GM23338 (cell line): ENCODE data around the gene TLR3. TPM values are rescaled to one million over a fixed set of nuclear protein-coding genes. Genes with fewer than 3 reads are reported as not detected.
A peak's percentile ranks its signal among the peaks of the same experiment; 100 is the strongest.

Source experiments
- ATAC-seq: fragments of 200-7000 bp; cut with Tn5 transposase; 3 replicates; pipeline ENCODE4 v1.9.1; 2020
- DNase-seq: peaks from one replicate; pipeline ENCODE4 v3.0.0-alpha.2; 2015; ENCODE audit warnings: low spot score
- H2AFZ ChIP-seq: fragments of 200-600 bp; sonication (generic); 2 replicates; pipeline ENCODE4 v1.8.0; 2016; ENCODE audit warnings: antibody characterized with exemption, mild to moderate bottlenecking, moderate library complexity
- H3F3A ChIP-seq: fragments of 200-600 bp; sonication (generic); replicated peaks from 2 replicates; pipeline ENCODE4 v1.8.0; 2017; ENCODE audit warnings: antibody characterized with exemption, mixed run types, low read depth
- H3K27ac ChIP-seq: fragments of 200-600 bp; sonication (generic); 2 replicates; pipeline ENCODE4 v1.6.1; 2016; ENCODE audit warnings: low read depth
- H3K27me3 ChIP-seq: fragments of 200-600 bp; sonication (generic); 2 replicates; pipeline ENCODE4 v1.8.0; 2016; ENCODE audit warnings: mild to moderate bottlenecking, mixed run types, moderate library complexity; ENCODE audit not compliant: insufficient read depth
- H3K36me3 ChIP-seq: fragments of 200-600 bp; sonication (generic); 2 replicates; pipeline ENCODE4 v1.8.0; 2016; ENCODE audit warnings: mild to moderate bottlenecking; ENCODE audit not compliant: insufficient read depth
- H3K4me1 ChIP-seq: fragments of 200-600 bp; sonication (generic); 2 replicates; pipeline ENCODE4 v1.8.0; 2016; ENCODE audit warnings: mild to moderate bottlenecking, moderate library complexity; ENCODE audit not compliant: insufficient read depth
- H3K4me2 ChIP-seq: fragments of 200-600 bp; sonication (generic); 2 replicates; pipeline ENCODE4 v1.7.1; 2017; ENCODE audit warnings: mixed run types
- H3K4me3 ChIP-seq: fragments of 200-600 bp; sonication (generic); 2 replicates; pipeline ENCODE4 v1.6.1; 2016; ENCODE audit warnings: mixed run types
- H3K79me2 ChIP-seq: fragments of 200-600 bp; sonication (generic); replicated peaks from 2 replicates; pipeline ENCODE4 v1.8.0; 2017; ENCODE audit warnings: mild to moderate bottlenecking; ENCODE audit not compliant: insufficient read depth
- H3K9me2 ChIP-seq: fragments of 200-600 bp; sonication (generic); 2 replicates; pipeline ENCODE4 v1.8.0; 2017; ENCODE audit not compliant: insufficient read depth
- H4K20me1 ChIP-seq: fragments of 200-600 bp; sonication (generic); replicated peaks from 2 replicates; pipeline ENCODE4 v1.8.0; 2017; ENCODE audit warnings: mild to moderate bottlenecking; ENCODE audit not compliant: insufficient read depth
- H3K27ac Mint-ChIP-seq: 2 replicates; pipeline ENCODE4 v1.8.0; 2020; ENCODE audit warnings: inconsistent platforms, mild to moderate bottlenecking, moderate library complexity, mixed read lengths
- H3K27me3 Mint-ChIP-seq: 3 replicates; pipeline ENCODE4 v1.8.0; 2022; ENCODE audit warnings: low read depth, mild to moderate bottlenecking, moderate library complexity, mixed read lengths, inconsistent platforms; ENCODE audit not compliant: insufficient read depth, poor library complexity
- H3K36me3 Mint-ChIP-seq: 3 replicates; pipeline ENCODE4 v1.8.0; 2021; ENCODE audit warnings: low read depth, mild to moderate bottlenecking, inconsistent platforms, moderate library complexity, mixed read lengths
- H3K4me1 Mint-ChIP-seq: 3 replicates; pipeline ENCODE4 v1.8.0; 2020; ENCODE audit warnings: mild to moderate bottlenecking, inconsistent platforms, mixed read lengths
- H3K4me3 Mint-ChIP-seq: 3 replicates; pipeline ENCODE4 v1.8.0; 2021; ENCODE audit warnings: moderate library complexity, mild to moderate bottlenecking, inconsistent platforms, mixed read lengths
- H3K9me3 Mint-ChIP-seq: 3 replicates; pipeline ENCODE4 v1.8.0; 2020; ENCODE audit warnings: moderate library complexity, mild to moderate bottlenecking, inconsistent platforms, mixed read lengths
- CREB1 ChIP-seq: fragments of 250-450 bp; sonication (Bioruptor Pico); IDR thresholded peaks from 2 replicates; pipeline ENCODE4 v1.5.0; 2020; ENCODE audit warnings: low read depth, mild to moderate bottlenecking, moderate library complexity
- CTCF ChIP-seq, 2 experiments: fragments of 200-600 bp in 1 of 2; sonication (generic) in 1 of 2; conservative IDR thresholded peaks; 2 replicates each; pipeline versions ENCODE4 v1.5.1 to v1.6.1; 2016 to 2017; ENCODE audit warnings: antibody characterized with exemption in 2 of 2, low read depth in 2 of 2, mild to moderate bottlenecking in 2 of 2, moderate library complexity in 1 of 2
- EZH2 ChIP-seq: fragments of 200-600 bp; sonication (generic); IDR thresholded peaks from one replicate; pipeline ENCODE4 v1.8.0; 2017; ENCODE audit warnings: antibody characterized with exemption, mild to moderate bottlenecking, low read depth; ENCODE audit not compliant: unreplicated experiment
- EZH2phosphoT487 ChIP-seq: fragments of 200-600 bp; sonication (generic); IDR thresholded peaks from one replicate; pipeline ENCODE4 v1.8.1; 2018; ENCODE audit warnings: antibody characterized with exemption; ENCODE audit not compliant: unreplicated experiment
- JUNB ChIP-seq: IDR thresholded peaks from one replicate; pipeline ENCODE4 v1.6.1; 2016; ENCODE audit warnings: antibody characterized with exemption; ENCODE audit not compliant: unreplicated experiment
- NANOG ChIP-seq: IDR thresholded peaks from 2 replicates; pipeline ENCODE4 v1.6.1; 2016; ENCODE audit warnings: antibody characterized with exemption, borderline replicate concordance
- POLR2AphosphoS5 ChIP-seq: IDR thresholded peaks from 2 replicates; pipeline ENCODE4 v1.6.1; 2016; ENCODE audit warnings: antibody characterized with exemption, low read depth
- REST ChIP-seq: IDR thresholded peaks from one replicate; pipeline ENCODE4 v1.6.1; 2018; ENCODE audit warnings: antibody characterized with exemption; ENCODE audit not compliant: unreplicated experiment
- STAT1 ChIP-seq: IDR thresholded peaks from one replicate; pipeline ENCODE4 v1.6.1; 2016; ENCODE audit warnings: antibody characterized with exemption; ENCODE audit not compliant: unreplicated experiment
- ZNF114 ChIP-seq: fragments of 250-450 bp; sonication (Bioruptor Pico); IDR thresholded peaks from 2 replicates; pipeline ENCODE4 v1.5.0; 2020; ENCODE audit warnings: mild to moderate bottlenecking, moderate library complexity
- ZNF331 ChIP-seq: fragments of 250-450 bp; sonication (Bioruptor Pico); IDR thresholded peaks from 2 replicates; pipeline ENCODE4 v1.5.0; 2020; ENCODE audit warnings: low read depth, mild to moderate bottlenecking, moderate library complexity
- ZNF462 ChIP-seq: fragments of 250-450 bp; sonication (Bioruptor Pico); IDR thresholded peaks from 2 replicates; pipeline ENCODE4 v1.5.0; 2020; ENCODE audit warnings: mild to moderate bottlenecking, moderate library complexity
- polyA plus RNA-seq: library from polyadenylated mRNA; unstranded; fragments of >200 nt; fragmentation: Nextera tagmentation; extraction: Ambion mirVana; gene quantifications from 2 replicates; pipeline ENCODE4 v1.2.1, GENCODE V29; 2016
- total RNA-seq: library from RNA; depleted of rRNA; stranded (reverse); fragments of >200 nt; shearing (Covaris generic); gene quantifications from 2 replicates; pipeline ENCODE4 v1.2.3, GENCODE V29; 2014
- TF ChIP-seq, protein P1 (sequence below): IDR thresholded peaks from 2 replicates; pipeline ENCODE4 v1.6.1; 2016; ENCODE audit warnings: antibody characterized with exemption

Gene TLR3
- total and polyA plus RNA-seq, 2 experiments from 2014 or later: 0.32 to 0.38 TPM

GRCh38 chr4:186023975-186024374, 45.0 kb upstream of the TLR3 start:
- no peaks in the 10 kb centered on the region for H3K9me2 ChIP-seq
- no peak overlapping the region for H3K4me3 Mint-ChIP-seq
- peaks cover 12% of the 10 kb centered on the region for H3K4me1 ChIP-seq
- H3K4me3 ChIP-seq: no peak overlapping the region
- H4K20me1 ChIP-seq: no peaks in the 10 kb centered on the region
- H3K27me3 ChIP-seq: no peaks in the 10 kb centered on the region
- no peak overlapping the region for H3K27ac Mint-ChIP-seq
- H3K4me1 Mint-ChIP-seq: peaks cover 24% of the 10 kb centered on the region
- peaks cover 12% of the 10 kb centered on the region for H3K27me3 Mint-ChIP-seq
- no peak overlapping the region for H3K27ac ChIP-seq
- no peak overlapping the region for H3K4me2 ChIP-seq
- no peaks in the 10 kb centered on the region for H3F3A ChIP-seq
- H3K36me3 Mint-ChIP-seq: peaks cover 29% of the 10 kb centered on the region
- ATAC-seq: no peak
- DNase-seq: no peak
- TF ChIP-seq CREB1: no peak
- no peak for TF ChIP-seq NANOG
- no peak for TF ChIP-seq CTCF (conservative IDR thresholded peaks at IDR 0.05; ENCODE audit: low read depth in 2 of 2)
- TF ChIP-seq EZH2phosphoT487: no peak
- no peak for TF ChIP-seq STAT1
- TF ChIP-seq ZNF462: no peak
- TF ChIP-seq JUNB: no peak
- no peak for TF ChIP-seq EZH2
- TF ChIP-seq, protein P1, sequence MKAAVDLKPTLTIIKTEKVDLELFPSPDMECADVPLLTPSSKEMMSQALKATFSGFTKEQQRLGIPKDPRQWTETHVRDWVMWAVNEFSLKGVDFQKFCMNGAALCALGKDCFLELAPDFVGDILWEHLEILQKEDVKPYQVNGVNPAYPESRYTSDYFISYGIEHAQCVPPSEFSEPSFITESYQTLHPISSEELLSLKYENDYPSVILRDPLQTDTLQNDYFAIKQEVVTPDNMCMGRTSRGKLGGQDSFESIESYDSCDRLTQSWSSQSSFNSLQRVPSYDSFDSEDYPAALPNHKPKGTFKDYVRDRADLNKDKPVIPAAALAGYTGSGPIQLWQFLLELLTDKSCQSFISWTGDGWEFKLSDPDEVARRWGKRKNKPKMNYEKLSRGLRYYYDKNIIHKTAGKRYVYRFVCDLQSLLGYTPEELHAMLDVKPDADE: no peak
- TF ChIP-seq ZNF331 (CRISPR knock-in tag): no peak
- no peak for TF ChIP-seq REST
- TF ChIP-seq POLR2AphosphoS5: no peak
- no peak for TF ChIP-seq ZNF114
- H3K79me2 ChIP-seq: no peaks in the 10 kb centered on the region
- H3K36me3 ChIP-seq: no peaks in the 10 kb centered on the region
- H3K9me3 Mint-ChIP-seq: peaks cover 35% of the 10 kb centered on the region
- H2AFZ ChIP-seq: peak overlapping the region; percentile 49; the same call in 1 of the 2 replicates
